GM12878 (cell line): ENCODE data around the gene PRKN.

Experiments
- NRF1 ChIP-seq: conservative IDR thresholded peaks from 2 replicates; pipeline ENCODE4 v1.6.1; 2011; ENCODE audit warnings: mild to moderate bottlenecking, low read depth, low read length, improper control_type of control experiment
- RBBP5 ChIP-seq: fragments of 200-600 bp; sonication (generic); conservative IDR thresholded peaks from 2 replicates; pipeline ENCODE4 v1.6.1; 2016
- STAT3 ChIP-seq: IDR thresholded peaks from 2 replicates; pipeline ENCODE4 v1.6.1; 2011; ENCODE audit warnings: low read depth, low read length, improper control_type of control experiment
- TBL1XR1 ChIP-seq: IDR thresholded peaks from 2 replicates; pipeline ENCODE4 v1.6.1; 2012; ENCODE audit warnings: low read depth, low read length, improper control_type of control experiment
- ZNF274 ChIP-seq: IDR thresholded peaks from one replicate; pipeline ENCODE4 v1.8.0; 2011; ENCODE audit not compliant: insufficient read length, insufficient read depth
- TF ChIP-seq, protein P1 (sequence below), 3 experiments: IDR thresholded peaks in 2 of 3; conservative IDR thresholded peaks in 1 of 3; 2 replicates each; pipeline ENCODE4 v1.5.1; 2011; ENCODE audit warnings: low read depth in 3 of 3, low read length in 3 of 3, mild to moderate bottlenecking in 3 of 3, control low read depth in 2 of 3, moderate library complexity in 2 of 3, inconsistent platforms in 1 of 3, mixed read lengths in 1 of 3; ENCODE audit not compliant: control insufficient read depth in 2 of 3, insufficient read depth in 1 of 3; ENCODE audit errors: extremely low read depth in 1 of 3
- TF ChIP-seq, protein P2 (sequence below): IDR thresholded peaks from 2 replicates; pipeline ENCODE4 v1.6.1; 2012; ENCODE audit warnings: low read depth, low read length, improper control_type of control experiment

DNA sequence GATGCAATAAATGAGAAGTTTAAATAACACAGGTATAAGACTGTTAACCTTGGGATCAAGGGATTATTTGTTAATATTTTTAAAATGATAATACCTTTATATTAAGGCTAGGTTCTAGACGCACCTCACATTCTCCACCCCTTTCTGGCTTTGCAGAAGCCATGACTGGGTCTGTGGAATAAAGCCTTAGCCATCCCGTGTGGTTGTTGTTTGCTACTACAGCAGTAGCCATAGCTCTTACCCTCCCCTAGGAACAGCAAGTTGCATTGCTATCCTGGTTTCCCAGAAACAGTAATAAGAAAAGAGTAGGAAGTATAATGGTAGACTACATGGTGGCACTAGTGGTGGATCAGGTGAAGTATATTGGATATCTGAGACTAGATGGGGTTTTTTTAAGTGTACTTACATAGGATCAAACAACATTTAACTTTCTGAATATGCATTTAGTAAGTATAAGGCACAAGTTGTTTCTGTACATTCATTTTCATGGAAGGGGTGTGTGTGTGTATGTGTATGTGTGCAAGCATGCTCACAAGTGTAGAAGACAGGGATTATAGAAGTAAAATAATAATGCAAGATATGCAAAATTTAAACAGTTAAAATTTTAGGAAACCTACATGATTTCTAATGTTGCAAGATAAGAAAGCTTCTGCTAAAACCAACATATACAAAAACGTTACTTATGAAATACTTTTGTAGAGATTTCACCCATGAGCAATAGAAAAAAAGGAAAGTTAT is 384.2 kb downstream of the PRKN start:
- no peak for TF ChIP-seq NRF1
- TF ChIP-seq, protein P1, sequence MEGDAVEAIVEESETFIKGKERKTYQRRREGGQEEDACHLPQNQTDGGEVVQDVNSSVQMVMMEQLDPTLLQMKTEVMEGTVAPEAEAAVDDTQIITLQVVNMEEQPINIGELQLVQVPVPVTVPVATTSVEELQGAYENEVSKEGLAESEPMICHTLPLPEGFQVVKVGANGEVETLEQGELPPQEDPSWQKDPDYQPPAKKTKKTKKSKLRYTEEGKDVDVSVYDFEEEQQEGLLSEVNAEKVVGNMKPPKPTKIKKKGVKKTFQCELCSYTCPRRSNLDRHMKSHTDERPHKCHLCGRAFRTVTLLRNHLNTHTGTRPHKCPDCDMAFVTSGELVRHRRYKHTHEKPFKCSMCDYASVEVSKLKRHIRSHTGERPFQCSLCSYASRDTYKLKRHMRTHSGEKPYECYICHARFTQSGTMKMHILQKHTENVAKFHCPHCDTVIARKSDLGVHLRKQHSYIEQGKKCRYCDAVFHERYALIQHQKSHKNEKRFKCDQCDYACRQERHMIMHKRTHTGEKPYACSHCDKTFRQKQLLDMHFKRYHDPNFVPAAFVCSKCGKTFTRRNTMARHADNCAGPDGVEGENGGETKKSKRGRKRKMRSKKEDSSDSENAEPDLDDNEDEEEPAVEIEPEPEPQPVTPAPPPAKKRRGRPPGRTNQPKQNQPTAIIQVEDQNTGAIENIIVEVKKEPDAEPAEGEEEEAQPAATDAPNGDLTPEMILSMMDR (IDR thresholded peaks at IDR 0.05 in 2 of 3, conservative IDR thresholded peaks at IDR 0.05 in 1 of 3; ENCODE audit: control insufficient read depth in 2 of 3, extremely low read depth in 1 of 3, insufficient read depth in 1 of 3, low read depth in 3 of 3, low read length in 3 of 3), result no peak
- TF ChIP-seq RBBP5, result no peak
- TF ChIP-seq STAT3, result no peak
- TF ChIP-seq, protein P2, sequence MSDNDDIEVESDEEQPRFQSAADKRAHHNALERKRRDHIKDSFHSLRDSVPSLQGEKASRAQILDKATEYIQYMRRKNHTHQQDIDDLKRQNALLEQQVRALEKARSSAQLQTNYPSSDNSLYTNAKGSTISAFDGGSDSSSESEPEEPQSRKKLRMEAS, result no peak
- no peak for TF ChIP-seq ZNF274
- no peak for TF ChIP-seq TBL1XR1
